Renal cortical epithelial cell (primary cell): ENCODE data around the gene PER2. TPM values are rescaled to one million over a fixed set of nuclear protein-coding genes. Genes with fewer than 3 reads are reported as not detected.

Experiments
- DNase-seq: peaks from one replicate; pipeline ENCODE4 v3.0.0-alpha.2; 2011; ENCODE audit warnings: low read depth
- total RNA-seq: library from RNA; depleted of rRNA; stranded (reverse); fragments of >200 nt; gene quantifications from 2 replicates; pipeline ENCODE4 v1.2.3, GENCODE V29; 2014

Gene PER2
- total RNA-seq, 1 donor from 2014 or later: 3.7 TPM

DNA sequence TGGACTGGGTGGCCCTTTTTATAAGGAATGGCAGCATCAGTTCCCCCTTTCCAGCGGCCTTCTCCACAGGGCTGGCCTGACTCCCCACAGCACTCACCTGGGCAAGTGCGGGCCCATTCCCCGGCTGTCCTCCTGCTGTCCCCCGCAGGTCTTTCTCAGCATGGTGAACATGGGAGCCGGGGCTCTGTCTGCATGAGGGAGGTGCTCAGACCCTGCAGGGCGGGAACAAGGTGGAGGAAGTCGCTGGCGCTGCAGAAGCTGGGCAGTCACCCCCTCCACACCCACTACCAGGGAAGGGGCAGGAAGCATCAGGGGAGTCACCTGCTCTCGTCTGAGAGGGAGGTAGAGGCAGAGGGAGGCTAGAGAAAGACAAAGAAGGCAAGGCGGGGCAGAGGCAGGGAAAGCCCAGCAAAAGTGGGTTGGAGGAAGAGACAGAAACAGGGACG lies 60.8 kb downstream of the PER2 start:
- no peak for DNase-seq

DNA sequence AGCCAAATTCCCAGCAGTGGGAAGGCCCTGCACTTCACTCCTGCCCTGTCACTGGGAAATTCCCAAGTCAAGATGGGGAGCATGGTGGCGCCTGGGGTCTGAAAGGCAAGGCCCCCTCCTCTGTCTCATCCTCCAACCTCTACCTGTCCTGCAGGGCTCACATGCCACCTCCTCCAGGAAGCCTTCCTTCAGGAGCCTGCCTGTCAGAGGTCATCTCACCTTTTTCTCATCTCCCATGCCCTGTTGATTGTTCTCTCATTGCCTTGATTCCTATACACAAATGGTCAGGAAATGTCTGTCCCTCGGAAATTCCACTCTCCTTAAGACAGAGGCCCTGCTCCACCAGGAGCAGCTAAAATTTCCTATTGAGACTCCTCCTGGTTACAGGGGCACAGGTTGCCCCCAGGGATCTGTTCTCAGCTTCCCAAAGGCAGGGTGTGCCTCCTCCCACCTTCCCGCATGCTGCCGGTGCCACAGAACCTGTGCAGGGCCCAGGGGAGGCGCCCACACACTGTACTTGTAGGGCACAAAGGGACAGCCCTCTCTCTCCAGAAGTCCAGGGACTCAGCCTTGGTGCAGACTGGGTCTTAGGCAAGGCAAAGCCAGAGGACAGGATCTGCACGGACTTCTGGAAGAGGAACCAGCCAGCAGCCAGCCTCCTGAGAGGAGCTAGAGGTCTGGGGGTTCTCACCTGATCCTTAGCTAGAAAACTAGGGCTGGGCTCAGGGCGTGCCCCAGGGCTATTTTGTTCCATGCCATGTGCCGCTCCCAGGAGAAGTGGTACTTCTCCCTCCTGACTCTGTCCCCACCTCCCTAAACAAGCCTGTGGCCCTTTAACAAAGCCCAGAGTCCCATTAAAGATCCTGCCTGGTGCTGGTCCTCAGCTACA lies 61.5 kb downstream of the PER2 start:
- no peak for DNase-seq

DNA sequence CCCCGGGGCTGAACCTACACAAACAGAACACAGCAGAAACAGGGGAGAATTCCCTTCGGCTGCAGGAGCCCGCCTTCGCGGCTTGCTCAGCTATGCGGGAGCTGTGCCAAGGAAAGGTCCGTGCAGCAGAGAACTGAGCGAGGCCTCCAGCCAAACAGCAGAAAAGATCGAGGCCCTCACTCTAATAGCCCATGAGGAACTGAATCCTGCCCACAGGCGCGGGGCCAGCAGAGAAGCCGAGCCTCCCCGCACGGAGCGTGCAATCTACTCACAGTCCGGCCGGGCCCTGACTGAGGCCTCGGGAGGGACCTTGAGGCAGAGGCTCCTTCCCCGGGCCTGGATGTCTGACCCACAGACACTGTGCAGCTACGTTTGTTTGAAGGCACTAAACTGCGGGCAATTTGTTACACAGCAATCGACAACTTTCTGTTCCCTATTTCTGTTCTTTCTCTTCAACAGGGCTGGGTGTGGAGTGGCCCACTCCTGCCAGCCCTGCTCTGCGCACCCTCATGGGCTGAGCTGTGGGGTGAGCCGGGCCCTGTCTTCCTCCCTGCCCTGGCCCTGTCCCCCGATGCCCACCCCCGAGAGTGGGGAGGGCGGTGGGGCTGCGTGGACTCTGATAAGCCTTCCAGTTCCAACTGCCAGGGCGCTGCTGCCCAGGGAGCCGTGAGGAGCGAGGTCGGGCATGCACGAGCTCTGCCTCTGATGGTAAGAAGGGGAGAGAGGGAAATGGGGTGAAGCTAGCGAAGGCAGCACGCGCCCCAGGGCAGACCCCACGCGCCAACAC lies 62.3 kb downstream of the PER2 start:
- no peak for DNase-seq

GRCh38 chr2:238225121-238225520 lies 63.3 kb downstream of the PER2 start:
- DNase-seq: no peak

GRCh38 chr2:238224356-238225035 lies 63.9 kb downstream of the PER2 start:
- DNase-seq: no peak

DNA sequence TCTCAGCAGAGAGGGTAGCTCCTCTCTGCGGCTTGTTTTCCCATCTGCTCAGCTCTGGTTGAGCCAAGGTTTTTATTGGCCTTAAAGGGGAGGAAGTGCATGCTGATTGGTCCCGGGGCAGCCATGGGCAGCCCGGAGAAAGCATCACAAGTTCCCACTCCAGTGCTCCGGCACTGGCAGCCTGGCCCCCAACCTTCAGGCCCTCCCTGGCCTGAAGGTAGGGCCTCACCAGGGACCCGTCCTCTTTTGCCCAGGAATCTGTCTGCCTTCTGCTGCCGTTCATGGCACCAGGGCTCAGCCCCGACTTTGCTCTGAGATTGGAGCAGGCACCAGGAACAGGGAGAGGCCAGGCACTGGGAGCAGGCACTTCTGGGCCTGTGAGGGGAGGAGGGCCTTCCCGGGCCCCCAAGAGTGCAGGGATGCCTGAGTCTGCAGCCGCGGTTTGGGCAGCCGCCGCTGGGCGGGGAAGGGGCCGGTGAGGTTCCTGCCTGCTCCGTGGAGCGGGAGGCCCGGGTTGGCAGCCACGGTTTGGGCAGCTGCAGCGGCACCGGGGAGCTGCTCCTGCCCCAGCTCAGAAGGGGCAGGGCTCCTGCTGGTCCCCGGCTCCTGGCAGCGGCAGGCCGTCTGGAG lies 67.4 kb downstream of the PER2 start:
- DNase-seq: no peak

DNA sequence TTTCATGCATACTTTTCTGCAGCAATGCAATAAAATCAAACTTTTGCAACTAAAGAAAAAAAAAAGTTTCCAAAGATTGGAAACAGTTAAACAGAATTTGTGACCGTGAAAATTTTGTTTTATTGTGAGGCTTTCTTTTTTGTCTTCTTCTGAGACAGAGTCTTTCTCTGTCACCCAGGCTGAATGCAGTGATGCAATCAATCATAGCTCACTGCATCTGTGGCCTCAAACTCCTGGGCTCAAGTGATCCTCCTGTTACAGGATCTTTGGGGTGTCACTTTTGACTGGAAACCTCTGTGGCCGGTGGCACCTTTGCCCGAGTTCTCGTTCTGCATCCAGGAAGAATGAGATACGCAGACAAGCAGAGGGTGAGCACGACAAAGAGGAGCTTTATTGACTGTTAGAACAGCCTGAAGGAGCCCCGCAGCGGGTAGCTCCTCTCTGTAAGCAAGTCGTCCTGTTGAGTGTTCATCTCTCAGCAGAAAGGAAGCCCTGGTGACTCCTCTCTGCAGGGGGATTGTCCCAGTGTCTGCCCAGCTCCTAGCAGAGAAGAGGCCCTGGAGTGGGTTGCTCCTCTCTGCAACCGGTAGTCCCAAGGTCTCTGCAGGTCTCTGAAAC lies 68.0 kb downstream of the PER2 start:
- no peak for DNase-seq

DNA sequence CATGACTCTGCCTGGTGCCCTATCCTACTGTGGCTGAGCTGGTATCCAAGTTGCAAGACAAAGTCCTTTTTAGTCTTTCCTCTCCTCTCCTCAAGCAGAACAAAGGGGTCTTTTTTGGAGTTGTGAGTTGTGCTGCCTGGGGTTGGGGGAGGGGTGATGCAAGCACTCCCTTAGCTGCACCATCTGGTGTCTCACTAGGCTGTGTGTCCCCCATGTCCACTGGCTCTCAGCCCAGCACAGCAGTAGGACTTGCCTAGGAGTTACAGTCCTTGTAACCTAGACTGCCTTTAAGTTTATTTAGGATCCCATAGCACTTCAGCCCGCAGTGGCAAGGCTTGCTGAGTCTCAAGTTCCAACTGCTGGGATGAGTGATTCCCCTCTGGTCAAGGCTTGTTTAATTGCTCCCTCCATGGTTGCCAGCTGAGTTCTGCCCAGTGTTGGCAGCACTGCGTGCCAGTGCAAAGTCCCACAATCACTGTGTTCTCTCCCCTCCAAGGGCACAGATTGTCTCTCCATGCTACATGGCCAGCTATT lies 71.7 kb downstream of the PER2 start:
- no peak for DNase-seq

DNA sequence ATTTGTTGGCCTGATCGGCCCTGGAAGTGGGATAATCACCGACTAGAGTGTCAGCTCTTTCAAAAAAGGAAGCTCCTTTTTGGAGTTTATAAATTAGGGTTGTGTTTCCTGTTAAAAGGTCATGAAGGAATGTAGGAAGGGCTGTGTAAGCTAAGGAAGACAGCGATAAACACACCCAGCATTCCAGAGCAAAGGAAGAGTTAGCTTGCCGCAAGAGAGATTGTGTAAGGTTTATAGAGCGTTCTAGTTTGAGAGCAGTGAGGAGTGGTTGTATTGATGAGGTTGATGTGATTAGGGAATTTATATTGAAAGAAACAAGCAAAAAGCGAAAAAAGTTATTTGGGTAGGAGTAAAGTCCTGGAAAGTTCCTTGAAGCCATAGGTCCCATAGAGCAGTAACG lies 81.4 kb downstream of the PER2 start:
- no peak for DNase-seq

DNA sequence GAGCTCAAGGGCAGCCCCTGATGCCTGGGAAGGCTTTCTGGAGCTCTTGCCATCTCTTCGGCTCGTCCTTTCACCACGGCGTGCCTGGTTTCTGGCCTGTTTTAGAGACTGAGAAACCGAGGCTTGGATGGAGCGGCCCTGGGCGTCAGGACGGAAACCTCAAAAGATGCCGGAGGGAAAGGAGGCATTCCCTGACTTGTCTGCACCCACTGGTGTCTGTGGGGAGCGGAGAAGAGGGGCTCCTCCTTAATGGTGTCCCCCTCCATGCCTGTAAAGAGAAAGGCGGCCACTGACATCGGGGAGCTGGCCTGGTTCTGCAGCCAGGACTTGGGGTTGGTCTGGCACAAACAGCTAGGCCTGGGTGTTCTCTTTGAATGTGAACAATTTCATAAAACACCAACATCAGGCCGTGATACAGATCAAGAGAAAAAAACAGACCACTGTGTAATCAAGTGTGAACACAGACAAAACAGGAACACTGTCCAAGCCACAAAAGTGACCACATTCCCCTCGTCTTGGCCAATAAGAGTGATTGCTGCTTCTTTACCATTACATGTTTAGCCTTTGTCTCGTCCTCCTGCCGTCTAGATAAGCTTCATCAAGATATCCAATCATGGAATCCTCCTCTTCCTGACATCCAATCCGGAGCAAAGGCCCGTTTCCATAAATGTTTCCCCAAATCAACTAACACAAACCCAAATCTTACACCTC lies 84.3 kb downstream of the PER2 start:
- no peak for DNase-seq

DNA sequence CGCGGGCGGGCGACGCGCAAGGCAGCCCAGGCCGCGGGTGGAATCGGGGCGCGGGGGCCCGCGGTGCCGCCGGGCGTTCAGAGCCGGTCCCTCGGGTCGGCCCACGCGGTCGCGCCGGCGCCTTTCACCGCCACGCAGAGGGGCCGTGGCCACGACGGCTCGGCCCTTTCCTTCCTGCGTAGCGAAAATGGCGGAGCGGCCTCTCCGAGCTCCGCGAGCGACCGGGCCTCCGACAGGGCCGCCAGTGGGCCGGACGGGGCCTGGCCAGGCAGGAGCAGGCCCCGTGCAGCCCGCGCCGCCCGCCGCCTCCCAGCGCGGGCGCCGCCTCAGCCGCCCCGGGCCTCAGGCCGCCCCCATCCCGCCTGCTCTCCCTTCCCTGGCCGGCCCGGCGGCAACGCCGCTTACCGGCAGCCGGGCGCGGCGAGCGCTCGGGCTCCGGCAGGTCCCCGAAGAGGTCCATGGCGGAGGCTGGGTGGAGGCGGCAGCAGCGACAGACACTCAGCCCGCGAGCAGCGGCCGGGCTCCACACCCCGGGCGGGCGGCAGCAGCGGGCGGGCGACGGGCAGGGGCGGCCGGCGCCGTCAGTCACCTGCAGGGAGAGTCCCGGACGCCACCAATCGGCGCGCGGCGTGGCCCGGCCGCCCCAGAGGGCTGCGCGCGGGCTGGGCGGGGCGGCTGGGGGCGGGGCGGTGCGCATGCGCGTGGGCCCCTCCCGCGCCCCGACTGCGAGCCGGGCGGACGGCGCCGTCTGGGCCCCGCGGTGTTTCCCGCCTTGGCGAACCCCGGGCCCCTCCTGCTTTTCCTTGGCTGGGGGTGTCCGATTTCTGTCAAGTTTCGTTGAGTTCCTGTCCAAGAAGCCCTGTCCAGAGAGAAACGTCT lies 85.1 kb downstream of the PER2 start, which contains the start of gene ILKAP:
Gene ILKAP (minus strand): TSS at position 602 of the 879 bp plus-strand sequence. CDS start 142 bp downstream, at position 460.
- DNase-seq: peak; percentile 23

GRCh38 chr2:238202326-238203093 lies 85.9 kb downstream of the PER2 start:
- peak; percentile 10 for DNase-seq

Other genes with a start within 250 kb of the PER2 start
- 18.2 and 18.6 TPM in 2 replicates for gene SCLY, start 227.6 kb downstream of the PER2 start, total RNA-seq
- gene ESPNL, start 188.3 kb downstream of the PER2 start, total RNA-seq: 0.85 and 4.5 TPM in 2 replicates
- 0.40 and 0.87 TPM in 2 replicates for gene KLHL30, start 149.9 kb downstream of the PER2 start, total RNA-seq
- gene ERFE, start 129.6 kb downstream of the PER2 start, total RNA-seq: 10.4 and 13.9 TPM in 2 replicates
- gene ILKAP, start 84.9 kb downstream of the PER2 start, total RNA-seq: 11.8 and 20.7 TPM in 2 replicates
- gene HES6, start 48.6 kb downstream of the PER2 start, total RNA-seq: 2.4 and 15.6 TPM in 2 replicates
- 6.4 and 25.3 TPM in 2 replicates for gene TRAF3IP1, start 31.9 kb upstream of the PER2 start, total RNA-seq
- gene ASB1, start 138.3 kb upstream of the PER2 start, total RNA-seq: 22.1 and 32.0 TPM in 2 replicates